Activated T-cell treated with anti-CD3 and anti-CD28 coated beads, Interleukin-2, amount 50 U/mL, for 4 hours (primary cell): Measurements from ENCODE around the gene GNE. TPM values are rescaled to one million over a fixed set of nuclear protein-coding genes. Genes with fewer than 3 reads are reported as not detected.
A peak's percentile ranks its signal among the peaks of the same experiment; 100 is the strongest.
"Not testable (repeated sequence)": the region's sequence is repeated elsewhere in the genome, so short reads cannot be mapped to it uniquely, and the experiment has no call there.

Source experiments
- ATAC-seq, 2 donors: fragments of 200-7000 bp; cut with Tn5 transposase; one replicate each; pipeline ENCODE4 v1.10.0; 2021
- DNase-seq: peaks from one replicate; pipeline ENCODE4 v3.0.0-alpha.2; 2020
- H3K27me3 Mint-ChIP-seq: one replicate; pipeline ENCODE4 v1.8.0; 2021; ENCODE audit warnings: low read depth, mixed read lengths
- H3K36me3 Mint-ChIP-seq: one replicate; pipeline ENCODE4 v1.8.0; 2022; ENCODE audit warnings: mixed read lengths; ENCODE audit not compliant: insufficient read depth
- H3K4me1 Mint-ChIP-seq: one replicate; pipeline ENCODE4 v1.8.0; 2021; ENCODE audit warnings: low read depth, mixed read lengths
- H3K4me3 Mint-ChIP-seq: one replicate; pipeline ENCODE4 v1.8.0; 2021; ENCODE audit warnings: mild to moderate bottlenecking, moderate library complexity, mixed read lengths
- H3K9me3 Mint-ChIP-seq: one replicate; pipeline ENCODE4 v1.8.0; 2021; ENCODE audit warnings: mixed read lengths
- total RNA-seq, 3 donors: library from RNA; stranded (reverse); gene quantifications; one replicate each; pipeline ENCODE4 v1.2.1, GENCODE V29; 2021

GNE gene
- total RNA-seq, result 10 to 100 TPM; 13.8 to 15.2 (median 14.3) TPM

- DNase-seq (peak; percentile 98), ATAC-seq (peak; percentile 90 to 94)
- Mint-ChIP-seq H3K36me3 (no peaks in the 10 kb centered on the region), H3K4me3 (peak within 1 kb of the TSS; percentile 95), H3K27me3 (no peaks in the 10 kb centered on the region), H3K4me1 (peaks cover 15% of the 10 kb centered on the region), H3K9me3 (no peaks in the 10 kb centered on the region)
These were observed at the start of gene GNE for GRCh38 chr9:36258208-36258995. TSS of gene GNE (minus strand) at chr9:36258448. CDS start at chr9:36249355, 9,093 bp downstream.

- no peak overlapping the region for H3K4me3 Mint-ChIP-seq
- no peaks in the 10 kb centered on the region for H3K36me3 Mint-ChIP-seq
- no peaks in the 10 kb centered on the region for H3K27me3 Mint-ChIP-seq
These were observed 48.4 kb upstream of the GNE start for GRCh38 chr9:36306471-36307306.

DNA sequence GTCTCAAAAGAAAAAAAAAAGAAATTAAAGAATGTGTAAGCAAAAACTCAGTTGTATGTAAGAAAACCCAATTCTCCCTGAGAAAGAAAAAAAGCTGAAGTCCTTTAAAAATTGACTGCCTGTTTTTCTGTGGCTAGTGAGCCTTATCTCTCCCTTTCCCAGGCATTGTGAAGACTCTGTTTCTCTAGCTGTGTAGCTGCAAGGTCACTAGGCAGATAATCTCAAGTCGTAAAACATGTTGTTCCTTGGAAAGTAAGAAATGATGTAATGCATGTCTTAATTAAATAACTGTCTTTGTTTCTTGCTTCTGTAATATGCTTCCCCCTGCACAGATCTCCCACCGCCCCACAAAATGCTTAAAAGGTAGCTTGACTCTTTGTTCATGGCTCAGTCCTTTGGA is 46.1 kb upstream of the GNE start:
- not testable (repeated sequence) for H3K27me3 Mint-ChIP-seq, ATAC-seq, DNase-seq, H3K4me3 Mint-ChIP-seq, H3K9me3 Mint-ChIP-seq, H3K36me3 Mint-ChIP-seq
- peaks cover 11% of the 10 kb centered on the region for H3K4me1 Mint-ChIP-seq

More at GRCh38 chr9:36306471-36307306, 48.4 kb upstream of the GNE start:
- peaks cover 11% of the 10 kb centered on the region for H3K4me1 Mint-ChIP-seq
- ATAC-seq (no peak), DNase-seq (no peak)
- H3K9me3 Mint-ChIP-seq, result no peaks in the 10 kb centered on the region

GRCh38 chr9:36301227-36301626 is 43.0 kb upstream of the GNE start:
- DNase-seq (no peak), ATAC-seq (no peak)
- Mint-ChIP-seq H3K27me3 (no peaks in the 10 kb centered on the region), H3K36me3 (no peaks in the 10 kb centered on the region), H3K4me1 (peaks cover 2% of the 10 kb centered on the region), H3K4me3 (no peak overlapping the region), H3K9me3 (no peaks in the 10 kb centered on the region)

DNA sequence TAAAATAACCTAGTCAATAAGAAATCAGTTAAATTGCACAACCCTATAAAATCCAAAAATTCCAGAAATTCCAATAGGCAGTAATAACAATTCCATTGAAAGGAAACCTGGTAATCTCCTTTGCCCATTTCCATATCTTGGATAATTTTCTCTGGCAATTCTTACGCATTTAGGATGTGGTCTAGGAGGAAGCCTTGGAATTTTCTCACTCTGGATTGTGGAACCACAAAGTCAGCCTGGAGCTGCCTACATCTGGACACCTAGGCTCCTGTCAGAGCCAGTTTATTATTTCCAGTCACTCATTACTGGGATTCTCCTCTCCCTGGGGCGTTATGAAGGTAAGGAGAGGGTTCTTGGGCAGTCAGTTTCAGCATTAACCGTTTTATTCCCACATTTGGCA is 40.3 kb upstream of the GNE start:
- Mint-ChIP-seq H3K4me1 (no peaks in the 10 kb centered on the region), H3K27me3 (no peaks in the 10 kb centered on the region), H3K36me3 (peaks cover 3% of the 10 kb centered on the region), H3K4me3 (no peak overlapping the region), H3K9me3 (no peaks in the 10 kb centered on the region)
- ATAC-seq, result no peak
- no peak for DNase-seq

DNA sequence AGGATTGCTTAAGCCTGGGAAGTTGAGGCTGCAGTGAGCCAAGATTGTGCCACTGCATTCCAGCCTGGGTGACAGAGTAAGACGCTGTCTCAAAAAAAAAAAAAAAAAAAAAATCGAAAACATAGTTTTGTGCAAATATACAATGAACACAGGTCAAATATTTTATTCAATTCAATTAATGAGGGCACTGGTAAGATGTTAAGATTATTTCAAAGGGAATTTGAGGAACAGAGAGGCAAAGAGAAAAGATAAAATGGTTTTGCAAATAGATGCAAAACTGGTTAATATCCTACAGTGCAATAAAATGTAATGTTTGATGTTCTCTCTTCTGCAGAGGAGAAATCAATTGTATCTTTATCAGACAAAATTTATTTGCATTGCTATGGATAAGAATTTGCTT is 39.5 kb upstream of the GNE start:
- H3K27me3 Mint-ChIP-seq, result no peaks in the 10 kb centered on the region
- peaks cover 3% of the 10 kb centered on the region for H3K36me3 Mint-ChIP-seq
- ATAC-seq (no peak), DNase-seq (no peak)
- no peaks in the 10 kb centered on the region for H3K9me3 Mint-ChIP-seq
- H3K4me3 Mint-ChIP-seq, result no peak overlapping the region
- H3K4me1 Mint-ChIP-seq, result no peaks in the 10 kb centered on the region

DNA sequence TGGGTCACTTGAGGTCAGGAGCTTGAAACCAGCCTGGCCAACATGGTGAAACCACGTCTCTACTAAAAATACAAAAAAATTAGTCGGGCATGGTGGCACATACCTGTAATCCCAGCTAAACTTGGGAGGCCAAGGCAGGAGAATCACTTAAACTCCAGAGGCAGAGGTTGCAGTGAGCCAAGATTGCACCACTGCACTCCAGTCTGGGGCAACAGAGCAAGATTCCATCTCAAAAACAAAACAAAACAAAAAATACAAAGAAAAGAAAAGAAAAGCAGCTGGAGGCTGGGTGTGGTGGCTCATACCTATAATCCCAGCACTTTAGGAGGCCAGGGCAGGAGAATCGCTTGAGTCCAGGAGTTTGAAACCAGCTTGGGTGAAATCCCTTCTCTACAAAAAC is 36.7 kb upstream of the GNE start:
- not testable (repeated sequence) for H3K4me1 Mint-ChIP-seq, H3K27me3 Mint-ChIP-seq, H3K9me3 Mint-ChIP-seq, H3K4me3 Mint-ChIP-seq, ATAC-seq, DNase-seq, H3K36me3 Mint-ChIP-seq

- Mint-ChIP-seq H3K4me1 (no peaks in the 10 kb centered on the region), H3K36me3 (peaks cover 3% of the 10 kb centered on the region), H3K9me3 (no peaks in the 10 kb centered on the region), H3K27me3 (no peaks in the 10 kb centered on the region), H3K4me3 (no peak overlapping the region)
- ATAC-seq (no peak), DNase-seq (no peak)
These were observed 35.7 kb upstream of the GNE start for GRCh38 chr9:36293918-36294317.

DNA sequence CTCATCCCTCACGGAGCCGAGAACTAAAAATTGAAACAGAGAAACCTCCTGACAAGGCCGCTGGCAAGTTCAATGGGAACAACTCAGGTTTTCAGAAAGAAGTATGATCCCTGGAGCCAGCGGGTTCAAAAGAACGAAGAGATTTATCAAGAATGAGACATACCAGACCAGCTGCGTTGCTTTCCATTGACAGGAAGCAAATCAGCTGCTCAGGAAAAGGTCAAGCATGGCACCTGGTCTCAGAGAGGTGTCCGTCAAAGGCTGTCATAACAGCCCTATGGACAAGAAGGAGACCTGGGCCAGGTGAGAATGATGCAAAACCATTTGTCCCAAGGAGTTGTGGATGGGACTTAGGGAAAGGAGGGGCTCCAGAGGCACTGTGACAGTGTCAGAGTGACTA is 34.9 kb upstream of the GNE start:
- no peak for DNase-seq
- H3K9me3 Mint-ChIP-seq, result no peaks in the 10 kb centered on the region
- no peak for ATAC-seq
- H3K4me1 Mint-ChIP-seq, result no peaks in the 10 kb centered on the region
- peaks cover 3% of the 10 kb centered on the region for H3K36me3 Mint-ChIP-seq
- H3K4me3 Mint-ChIP-seq, result no peak overlapping the region
- H3K27me3 Mint-ChIP-seq, result no peaks in the 10 kb centered on the region

- ATAC-seq, result no peak
These were observed 34.4 kb upstream of the GNE start for GRCh38 chr9:36292641-36293040.

DNA sequence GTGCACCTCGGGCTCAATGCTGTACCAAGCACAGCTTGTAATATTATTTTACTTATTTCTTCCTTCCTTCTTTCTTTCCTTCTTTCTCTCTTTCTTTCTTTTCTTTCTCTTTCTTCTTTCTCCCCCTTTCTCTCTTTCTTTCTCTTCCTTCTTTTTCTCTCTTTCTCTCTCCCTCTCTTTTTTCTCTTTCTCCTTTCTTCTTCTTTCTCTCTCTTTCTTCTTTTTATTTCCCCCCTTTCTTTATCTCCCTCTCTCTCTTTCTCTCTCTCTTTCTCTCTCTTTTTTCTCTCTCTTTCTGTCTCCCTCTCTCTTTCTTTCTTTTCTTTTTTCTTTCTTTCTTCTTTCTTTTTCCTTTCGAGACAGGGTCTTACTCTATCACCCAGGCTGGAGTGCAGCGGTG is 32.7 kb upstream of the GNE start:
- Mint-ChIP-seq H3K27me3 (no peaks in the 10 kb centered on the region), H3K9me3 (no peaks in the 10 kb centered on the region), H3K4me3 (no peak overlapping the region), H3K4me1 (no peaks in the 10 kb centered on the region), H3K36me3 (peaks cover 7% of the 10 kb centered on the region)
- DNase-seq (no peak), ATAC-seq (no peak)

More at GRCh38 chr9:36292641-36293040, 34.4 kb upstream of the GNE start:
- Mint-ChIP-seq H3K27me3 (no peaks in the 10 kb centered on the region), H3K4me1 (no peaks in the 10 kb centered on the region), H3K4me3 (no peak overlapping the region), H3K36me3 (peaks cover 3% of the 10 kb centered on the region), H3K9me3 (no peaks in the 10 kb centered on the region)
- no peak for DNase-seq

- DNase-seq (no peak), ATAC-seq (no peak)
- H3K36me3 Mint-ChIP-seq, result peaks cover 7% of the 10 kb centered on the region
- H3K9me3 Mint-ChIP-seq, result no peaks in the 10 kb centered on the region
- no peaks in the 10 kb centered on the region for H3K27me3 Mint-ChIP-seq
- H3K4me3 Mint-ChIP-seq, result no peak overlapping the region
- no peaks in the 10 kb centered on the region for H3K4me1 Mint-ChIP-seq
These were observed 31.7 kb upstream of the GNE start for GRCh38 chr9:36289836-36290435.

- H3K36me3 Mint-ChIP-seq, result peaks cover 4% of the 10 kb centered on the region
- ATAC-seq, result no peak
- no peaks in the 10 kb centered on the region for H3K27me3 Mint-ChIP-seq
- H3K4me1 Mint-ChIP-seq, result no peaks in the 10 kb centered on the region
- no peak for DNase-seq
- H3K9me3 Mint-ChIP-seq, result no peaks in the 10 kb centered on the region
- H3K4me3 Mint-ChIP-seq, result no peak overlapping the region
These were observed 29.8 kb upstream of the GNE start for GRCh38 chr9:36288070-36288469.

- H3K4me1 Mint-ChIP-seq, result no peaks in the 10 kb centered on the region
- no peak for DNase-seq
- H3K27me3 Mint-ChIP-seq, result no peaks in the 10 kb centered on the region
- ATAC-seq, result no peak
- no peak overlapping the region for H3K4me3 Mint-ChIP-seq
- no peaks in the 10 kb centered on the region for H3K9me3 Mint-ChIP-seq
- peaks cover 4% of the 10 kb centered on the region for H3K36me3 Mint-ChIP-seq
These were observed 28.1 kb upstream of the GNE start for GRCh38 chr9:36286388-36286787.
